Body of pancreas (tissue), 4 donors: ENCODE results near the gene TOR4A. TPM values are rescaled to one million over a fixed set of nuclear protein-coding genes. Genes with fewer than 3 reads are reported as not detected.

Source experiments
- ATAC-seq: fragments of 150-250 bp; one replicate; pipeline ENCODE4 v1.9.1; 2016
- DNase-seq, 4 donors: peaks; one replicate each; pipeline ENCODE4 v3.0.0-alpha.2; 2019
- H3K27ac ChIP-seq, 4 donors: fragments of 200-600 bp; sonication (generic); 1 replicate in 3 of 4; 2 replicates in 1 of 4; pipeline versions ENCODE4 v1.5.1 to v1.6.1; 2016 to 2019; ENCODE audit warnings: mild to moderate bottlenecking in 1 of 4, mixed read lengths in 1 of 4, moderate library complexity in 1 of 4
- H3K27me3 ChIP-seq, 2 donors: fragments of 200-600 bp; sonication (generic); one replicate each; pipeline ENCODE4 v1.6.0; 2016; ENCODE audit warnings: mild to moderate bottlenecking in 1 of 2
- H3K36me3 ChIP-seq, 2 donors: fragments of 200-600 bp; sonication (generic); replicated peaks in 1 of 2; 2 replicates each; pipeline ENCODE4 v1.5.1; 2016; ENCODE audit warnings: low read depth in 2 of 2; ENCODE audit not compliant: insufficient read depth in 1 of 2
- H3K4me1 ChIP-seq: fragments of 200-600 bp; sonication (generic); one replicate; pipeline ENCODE4 v1.6.0; 2016
- H3K4me3 ChIP-seq, 2 donors: fragments of 200-600 bp; sonication (generic); 1 replicate in 1 of 2; 2 replicates in 1 of 2; pipeline ENCODE4 v1.5.1; 2016 to 2019
- H3K9me3 ChIP-seq, 3 donors: fragments of 200-600 bp; sonication (generic); 1 replicate in 2 of 3; 2 replicates in 1 of 3; pipeline ENCODE4 v1.5.1; 2016
- POLR2A ChIP-seq, 3 donors: fragments of 450-650 bp; IDR thresholded peaks; one replicate each; pipeline ENCODE4 v1.6.1; 2016; ENCODE audit warnings: antibody characterized with exemption in 3 of 3, mild to moderate bottlenecking in 2 of 3
- WGBS, 2 donors: methylation state at CpG; one replicate each; pipeline ENCODE4 v1.1.5; 2017; 5-methylcytosine and 5-hydroxymethylcytosine counted together
- intact Hi-C: fragments of 100-400 bp; cut with DNase I; formaldehyde crosslinking; loops from one replicate; pipeline ENCODE4 v1.15.1; 2023
- total RNA-seq, 2 donors: library from RNA; depleted of rRNA; stranded (reverse); fragments of >200 nt; gene quantifications; one replicate each; pipeline ENCODE4 v1.1.0, GENCODE V29; 2016
- TF ChIP-seq, protein P1 (sequence below), 7 experiments: fragments of 450-650 bp in 4 of 7; fragments of 200-600 bp in 3 of 7; sonication (generic) in 3 of 7; IDR thresholded peaks; one replicate each; pipeline ENCODE4 v1.5.1; 2016 to 2019; ENCODE audit warnings: antibody characterized with exemption in 7 of 7

The TOR4A gene
- total RNA-seq, 2 donors from 2014 or later, result 9.9 to 12.2 TPM

DNA sequence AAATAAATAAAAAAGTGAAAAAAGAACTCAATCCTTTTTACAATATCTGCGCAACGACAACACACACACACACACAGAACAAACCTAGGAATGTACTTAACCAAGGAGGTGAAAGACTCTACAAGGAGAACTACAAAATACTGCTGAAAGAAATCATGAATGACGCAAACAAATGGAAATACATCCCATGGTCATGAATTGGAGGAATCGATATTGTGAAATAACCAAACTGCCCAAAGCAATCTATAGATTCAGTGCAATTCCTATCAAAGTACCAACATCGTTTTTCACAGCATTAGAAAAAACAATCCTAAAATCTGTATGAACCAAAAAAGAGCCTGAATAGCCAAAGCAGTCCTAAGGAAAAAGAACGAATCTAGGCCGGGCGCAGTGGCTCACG lies 54.4 kb downstream of the TOR4A start:
- intact Hi-C loops, result no loop called here
- H3K27me3 ChIP-seq, result no peaks in the 10 kb centered on the region
- no peaks in the 10 kb centered on the region for H3K36me3 ChIP-seq
- no peak for TF ChIP-seq POLR2A (IDR thresholded peaks at IDR 0.05)
- TF ChIP-seq, protein P1, sequence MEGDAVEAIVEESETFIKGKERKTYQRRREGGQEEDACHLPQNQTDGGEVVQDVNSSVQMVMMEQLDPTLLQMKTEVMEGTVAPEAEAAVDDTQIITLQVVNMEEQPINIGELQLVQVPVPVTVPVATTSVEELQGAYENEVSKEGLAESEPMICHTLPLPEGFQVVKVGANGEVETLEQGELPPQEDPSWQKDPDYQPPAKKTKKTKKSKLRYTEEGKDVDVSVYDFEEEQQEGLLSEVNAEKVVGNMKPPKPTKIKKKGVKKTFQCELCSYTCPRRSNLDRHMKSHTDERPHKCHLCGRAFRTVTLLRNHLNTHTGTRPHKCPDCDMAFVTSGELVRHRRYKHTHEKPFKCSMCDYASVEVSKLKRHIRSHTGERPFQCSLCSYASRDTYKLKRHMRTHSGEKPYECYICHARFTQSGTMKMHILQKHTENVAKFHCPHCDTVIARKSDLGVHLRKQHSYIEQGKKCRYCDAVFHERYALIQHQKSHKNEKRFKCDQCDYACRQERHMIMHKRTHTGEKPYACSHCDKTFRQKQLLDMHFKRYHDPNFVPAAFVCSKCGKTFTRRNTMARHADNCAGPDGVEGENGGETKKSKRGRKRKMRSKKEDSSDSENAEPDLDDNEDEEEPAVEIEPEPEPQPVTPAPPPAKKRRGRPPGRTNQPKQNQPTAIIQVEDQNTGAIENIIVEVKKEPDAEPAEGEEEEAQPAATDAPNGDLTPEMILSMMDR (IDR thresholded peaks at IDR 0.05), result no peak
- ATAC-seq (no peak), DNase-seq (no peak)
- H3K9me3 ChIP-seq, result no peaks in the 10 kb centered on the region
- WGBS, 2 donors, result 89 to 91% methylated on average over 9 of the region's 9 CpGs
- H3K4me1 ChIP-seq, result no peaks in the 10 kb centered on the region
- no peak overlapping the region for H3K4me3 ChIP-seq
- H3K27ac ChIP-seq, result no peak overlapping the region

Other genes starting within 250 kb of the TOR4A start
- gene ABCA2, start 249.5 kb upstream of the TOR4A start, total RNA-seq, result 10 to 100 TPM; 28.7 to 29.6 TPM
- not detected for gene FUT7, start 245.6 kb upstream of the TOR4A start, total RNA-seq
- gene NPDC1, start 231.5 kb upstream of the TOR4A start, total RNA-seq, result 100 to 1,000 TPM in 1 of 2 donors, 10 to 100 TPM in 1; 72.1 to 105 TPM
- gene ENTPD2, start 223.7 kb upstream of the TOR4A start, total RNA-seq, result 1 to 10 TPM; 1.3 to 1.6 TPM
- under 1 TPM; 0.66 to 0.78 TPM for gene SAPCD2, start 207.2 kb upstream of the TOR4A start, total RNA-seq
- 1 to 10 TPM; 7.8 to 8.2 TPM for gene UAP1L1, start 200.2 kb upstream of the TOR4A start, total RNA-seq
- 10 to 100 TPM; 32.6 to 34.2 TPM for gene MAN1B1, start 190.7 kb upstream of the TOR4A start, total RNA-seq
- 100 to 1,000 TPM; 137 to 171 TPM for gene DPP7, start 163.0 kb upstream of the TOR4A start, total RNA-seq
- gene GRIN1, start 138.6 kb upstream of the TOR4A start, total RNA-seq, result not detected
- gene LRRC26, start 107.7 kb upstream of the TOR4A start, total RNA-seq, result 1 to 10 TPM in 1 of 2 donors, not detected in 1; 1.3 TPM
- not detected for gene TMEM210, start 105.7 kb upstream of the TOR4A start, total RNA-seq
- gene ANAPC2, start 89.2 kb upstream of the TOR4A start, total RNA-seq, result 10 to 100 TPM; 24.1 to 51.7 TPM
- 10 to 100 TPM; 62.3 to 79.1 TPM for gene SSNA1, start 89.0 kb upstream of the TOR4A start, total RNA-seq
- 10 to 100 TPM; 90.0 to 91.3 TPM for gene TPRN, start 77.0 kb upstream of the TOR4A start, total RNA-seq
- gene TMEM203, start 72.1 kb upstream of the TOR4A start, total RNA-seq, result 10 to 100 TPM; 11.9 to 18.1 TPM
- 10 to 100 TPM; 17.1 to 22.7 TPM for gene NDOR1, start 72.0 kb upstream of the TOR4A start, total RNA-seq
- gene RNF208, start 55.5 kb upstream of the TOR4A start, total RNA-seq, result 10 to 100 TPM in 1 of 2 donors, under 1 TPM in 1; 0.78 to 14.5 TPM
- gene CYSRT1, start 52.6 kb upstream of the TOR4A start, total RNA-seq, result not detected
- gene RNF224, start 50.2 kb upstream of the TOR4A start, total RNA-seq, result under 1 TPM in 1 of 2 donors, not detected in 1; 0.26 TPM
- gene SLC34A3, start 46.8 kb upstream of the TOR4A start, total RNA-seq, result under 1 TPM in 1 of 2 donors, not detected in 1; 0.33 TPM
- 100 to 1,000 TPM in 1 of 2 donors, 10 to 100 TPM in 1; 79.1 to 171 TPM for gene TUBB4B, start 36.4 kb upstream of the TOR4A start, total RNA-seq
- gene STPG3, start 26.4 kb upstream of the TOR4A start, total RNA-seq, result not detected
- gene NELFB, start 22.4 kb upstream of the TOR4A start, total RNA-seq, result 10 to 100 TPM; 31.3 to 34.2 TPM
- 10 to 100 TPM; 18.4 to 24.4 TPM for gene NRARP, start 24.5 kb downstream of the TOR4A start, total RNA-seq
- 10 to 100 TPM; 23.3 to 34.9 TPM for gene EXD3, start 145.4 kb downstream of the TOR4A start, total RNA-seq
- gene NOXA1, start 145.7 kb downstream of the TOR4A start, total RNA-seq, result 10 to 100 TPM in 1 of 2 donors, 1 to 10 TPM in 1; 7.3 to 12.9 TPM
- 1 to 10 TPM; 2.0 to 2.3 TPM for gene ENTPD8, start 163.6 kb downstream of the TOR4A start, total RNA-seq
- 10 to 100 TPM; 65.4 to 65.9 TPM for gene NSMF, start 181.6 kb downstream of the TOR4A start, total RNA-seq